GM13976 (cell line): ENCODE data around the gene SUMF2.
"Not testable (repeated sequence)": the region's sequence is repeated elsewhere in the genome, so short reads cannot be mapped to it uniquely, and the experiment has no call there.

Source experiments
- DNase-seq: peaks from one replicate; pipeline ENCODE4 v3.0.0; 2012; ENCODE audit warnings: low spot score
- CTCF ChIP-seq: IDR thresholded peaks from 2 replicates; pipeline ENCODE4 v1.5.1; 2012; ENCODE audit warnings: borderline replicate concordance, mild to moderate bottlenecking; ENCODE audit not compliant: insufficient read depth; ENCODE audit errors: extremely low read depth, missing control alignments, control extremely low read depth
- in situ Hi-C: fragments of 300-500 bp; cut with MboI; formaldehyde crosslinking; loops from one replicate; pipeline ENCODE4 v1.12.0; 2022; ENCODE audit warnings: low sequenced_read_pairs, mixed read lengths, inconsistent platforms; ENCODE audit not compliant: unreplicated experiment

The SUMF2 gene

GRCh38 chr7:56063882-56064625 lies at the start of gene SUMF2:
SUMF2 (plus strand) TSS chr7:56064286; CDS start chr7:56064312, 26 bp downstream.
- DNase-seq: peak; percentile 98
- in situ Hi-C loops: no loop called here
- TF ChIP-seq CTCF: peak; percentile 37

- DNase-seq: not testable (repeated sequence)
- in situ Hi-C loops: loop anchor here (25.0 kb wide), 1 partner anchor 95 kb away; the partner anchor contains the start of genes CHCHD2 and NUPR2
Measured at GRCh38 chr7:56017015-56017414, 47.1 kb upstream of the SUMF2 start.

GRCh38 chr7:56019501-56019900 lies 44.6 kb upstream of the SUMF2 start:
- in situ Hi-C loops: loop anchor here (25.0 kb wide), 1 partner anchor 93 kb away; the partner anchor contains the start of genes CHCHD2 and NUPR2
- no peak for DNase-seq
- TF ChIP-seq CTCF: no peak

GRCh38 chr7:56023500-56023899 lies 40.6 kb upstream of the SUMF2 start:
- DNase-seq: no peak
- in situ Hi-C loops: loop anchor here (25.0 kb wide), 1 partner anchor 89 kb away; the partner anchor contains the start of genes CHCHD2 and NUPR2
- no peak for TF ChIP-seq CTCF

GRCh38 chr7:56026538-56026937 lies 37.5 kb upstream of the SUMF2 start:
- TF ChIP-seq CTCF: no peak
- no peak for DNase-seq
- in situ Hi-C loops: no loop called here

- in situ Hi-C loops: no loop called here
- no peak for TF ChIP-seq CTCF
- no peak for DNase-seq
Measured at GRCh38 chr7:56028942-56029630, 35.0 kb upstream of the SUMF2 start.

- DNase-seq: no peak
- TF ChIP-seq CTCF: no peak
- in situ Hi-C loops: no loop called here
Measured at GRCh38 chr7:56030340-56030739, 33.7 kb upstream of the SUMF2 start.

GRCh38 chr7:56031556-56031955 lies 32.5 kb upstream of the SUMF2 start:
- in situ Hi-C loops, DNase-seq: not testable (repeated sequence)

- in situ Hi-C loops, DNase-seq: not testable (repeated sequence)
Measured at GRCh38 chr7:56032578-56032977, 31.5 kb upstream of the SUMF2 start.
